ENCODE measurements around the gene PTPRN2. TPM values are rescaled to one million over a fixed set of nuclear protein-coding genes. Genes with fewer than 3 reads are reported as not detected.

PTPRN2 gene
- total and polyA plus RNA-seq, 2 of the 8 experiments (the other 6 are each of a cell fraction or from before 2014, with no cell fraction given), result 2.6 to 4.5 TPM

DNA sequence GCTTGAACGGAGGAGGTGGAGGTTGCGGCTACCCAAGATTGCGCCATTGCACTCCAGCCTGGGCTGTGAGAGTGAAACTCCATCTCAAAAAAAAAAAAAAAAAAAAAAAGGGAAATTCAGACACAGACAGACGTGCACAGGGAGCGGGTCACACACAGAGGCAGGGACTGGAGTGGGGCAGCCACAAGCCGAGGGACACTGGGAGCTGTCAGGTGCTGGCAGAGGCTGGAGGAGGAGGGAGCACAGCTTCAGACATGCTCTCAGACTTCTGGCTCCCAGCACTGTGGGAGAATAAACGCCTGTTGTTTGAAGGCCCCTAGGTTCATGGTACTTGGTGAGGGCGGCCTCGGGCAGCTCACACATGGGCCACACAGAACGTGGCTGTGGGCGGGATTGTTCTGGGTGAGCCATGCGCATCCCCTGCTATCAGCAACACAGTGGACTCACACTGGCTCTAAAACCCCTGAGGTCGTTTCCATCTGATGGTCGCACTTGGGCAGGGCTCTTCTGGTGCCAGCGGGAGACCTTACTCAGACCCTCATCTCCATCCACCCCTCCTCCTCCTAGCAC, 874.9 kb downstream of the PTPRN2 start (continued):
- TF ChIP-seq SAP30 (IDR thresholded peaks at IDR 0.05; ENCODE audit: insufficient read depth, insufficient replicate concordance, low read length), result no peak

Measured in H1 (cell line).